ENCODE data around the gene KIF5C.

KIF5C gene

DNA sequence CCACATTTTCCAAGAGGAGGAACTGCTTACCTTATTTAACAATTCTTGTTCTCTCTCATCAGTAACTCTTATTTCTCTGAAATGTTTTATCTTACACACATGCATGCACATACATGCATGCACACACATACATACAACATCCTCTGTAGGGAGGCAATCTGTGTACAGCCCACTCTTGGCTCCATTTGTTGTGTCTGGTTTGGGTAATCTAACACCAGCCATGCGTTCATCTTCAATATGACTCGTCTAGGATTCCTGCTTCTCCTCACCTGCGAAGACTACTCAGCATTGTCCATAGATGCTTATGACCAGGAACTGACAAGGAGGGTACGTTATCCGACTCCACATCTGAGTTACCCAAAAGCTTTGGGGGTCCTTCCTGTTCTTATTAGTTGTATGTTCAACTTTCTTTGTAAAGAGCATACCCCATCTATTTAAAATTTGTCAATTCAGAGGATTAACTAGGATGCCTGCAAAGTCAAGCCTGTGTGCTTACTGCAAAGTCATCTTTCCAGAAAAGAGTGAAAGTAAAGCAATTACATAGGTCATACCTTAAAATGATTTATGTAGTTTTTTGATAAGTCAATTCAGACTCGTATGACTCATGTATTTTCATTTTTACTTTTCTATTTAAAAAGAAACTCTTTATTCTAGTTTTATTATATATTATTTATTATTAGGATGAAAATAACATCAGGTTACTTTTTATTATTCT lies 181.7 kb downstream of the KIF5C start:
- DNase-seq = no peak

- DNase-seq = no peak
These were observed 182.4 kb downstream of the KIF5C start for GRCh38 chr2:149057401-149057800.

GRCh38 chr2:149058936-149059335 lies 183.9 kb downstream of the KIF5C start:
- no peak for DNase-seq

DNA sequence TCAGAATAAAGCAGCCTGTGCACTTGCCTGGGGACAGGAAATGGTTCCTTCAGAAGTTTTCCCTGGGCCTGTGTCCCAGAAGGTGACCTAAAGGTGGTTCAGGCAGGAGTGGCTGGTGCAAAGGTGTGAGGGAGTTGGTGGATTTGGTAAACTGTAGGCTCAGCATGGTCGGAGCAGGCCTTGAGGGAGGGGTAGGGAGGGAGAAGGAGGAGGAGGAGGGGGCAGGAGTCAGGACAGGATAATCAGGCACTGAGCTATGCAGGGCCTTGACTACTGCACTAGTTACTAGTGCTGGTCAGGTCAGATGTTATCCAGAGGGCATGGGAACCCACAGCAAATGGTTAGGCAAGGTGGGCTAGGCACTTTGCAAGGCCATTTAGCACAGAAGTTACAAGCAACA lies 184.8 kb downstream of the KIF5C start:
- no peak for DNase-seq

DNA sequence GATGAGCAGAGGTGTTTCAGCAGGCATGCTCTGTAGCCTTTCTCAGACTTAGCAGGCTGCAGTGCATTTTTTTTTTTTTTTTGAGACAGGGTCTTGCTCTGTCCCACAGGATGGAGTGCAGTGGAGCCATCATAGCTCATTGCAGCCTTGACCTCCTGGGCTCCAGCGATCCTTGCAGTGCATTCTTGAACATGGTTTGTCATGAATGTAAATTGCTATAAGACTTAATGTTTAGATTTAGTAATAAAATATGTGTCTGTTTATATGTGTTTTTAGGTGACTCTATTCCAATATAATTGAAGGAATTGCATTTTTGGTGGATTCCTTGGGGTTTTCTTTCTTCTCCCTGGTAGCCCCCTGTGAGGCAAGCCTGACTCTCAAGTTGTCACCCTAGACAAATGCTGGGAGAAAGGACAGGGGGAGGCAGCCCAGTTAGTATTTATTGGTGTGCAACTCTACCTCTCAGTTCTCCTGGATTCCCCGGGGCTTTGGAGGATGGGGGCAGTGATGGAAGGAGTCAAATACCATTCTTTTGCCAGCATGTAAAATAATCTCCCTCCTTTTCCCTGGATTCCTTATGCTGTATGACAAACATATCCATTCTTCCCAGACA lies 186.2 kb downstream of the KIF5C start:
- DNase-seq = no peak

DNA sequence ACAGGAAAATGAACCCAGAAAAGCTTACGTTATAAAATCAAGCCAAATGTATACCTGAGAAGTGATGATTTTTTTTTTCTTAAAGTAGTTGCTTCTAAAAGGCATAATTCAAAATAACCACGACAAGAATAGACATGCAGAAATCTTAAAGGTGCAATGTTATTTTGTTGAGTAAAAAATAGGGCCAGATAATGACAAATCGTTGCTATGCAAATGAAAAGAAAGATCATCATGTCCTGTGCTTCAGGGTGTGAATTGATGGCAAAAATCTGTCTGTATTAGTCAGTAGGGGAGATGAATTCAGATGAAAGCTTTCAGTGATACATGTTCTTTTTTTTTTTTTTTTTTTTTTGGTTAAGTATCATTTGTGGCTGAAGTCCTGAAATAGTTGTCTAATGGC lies 187.5 kb downstream of the KIF5C start:
- DNase-seq = no peak

- DNase-seq = no peak
These were observed 188.2 kb downstream of the KIF5C start for GRCh38 chr2:149063177-149063576.

DNA sequence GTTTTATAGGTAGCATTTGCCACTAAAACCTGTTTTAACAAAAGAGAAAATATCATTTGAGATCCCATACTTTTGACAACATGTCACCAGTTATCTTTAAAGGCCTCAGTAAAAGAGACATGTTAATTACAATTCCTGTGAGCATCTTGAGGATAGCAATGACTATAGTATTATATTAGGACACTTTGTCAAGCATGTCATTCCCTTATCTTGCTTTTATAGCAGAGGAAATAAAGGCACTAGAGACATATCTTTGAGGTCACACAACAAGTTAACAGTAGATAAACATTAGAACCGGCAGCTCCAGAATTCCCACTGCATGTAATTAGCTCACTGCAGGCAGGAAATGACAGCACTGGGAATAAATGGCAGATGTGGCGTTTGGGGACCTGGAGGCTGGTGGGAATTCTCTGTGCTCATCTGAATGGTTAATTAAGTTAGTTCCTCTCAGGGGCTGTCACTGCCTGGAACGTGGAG lies 189.4 kb downstream of the KIF5C start:
- DNase-seq = no peak

GRCh38 chr2:149064856-149065630 lies 190.0 kb downstream of the KIF5C start:
- no peak for DNase-seq

GRCh38 chr2:149068225-149068995 lies 193.4 kb downstream of the KIF5C start:
- no peak for DNase-seq

GRCh38 chr2:149068996-149069888 lies 194.2 kb downstream of the KIF5C start:
- no peak for DNase-seq

DNA sequence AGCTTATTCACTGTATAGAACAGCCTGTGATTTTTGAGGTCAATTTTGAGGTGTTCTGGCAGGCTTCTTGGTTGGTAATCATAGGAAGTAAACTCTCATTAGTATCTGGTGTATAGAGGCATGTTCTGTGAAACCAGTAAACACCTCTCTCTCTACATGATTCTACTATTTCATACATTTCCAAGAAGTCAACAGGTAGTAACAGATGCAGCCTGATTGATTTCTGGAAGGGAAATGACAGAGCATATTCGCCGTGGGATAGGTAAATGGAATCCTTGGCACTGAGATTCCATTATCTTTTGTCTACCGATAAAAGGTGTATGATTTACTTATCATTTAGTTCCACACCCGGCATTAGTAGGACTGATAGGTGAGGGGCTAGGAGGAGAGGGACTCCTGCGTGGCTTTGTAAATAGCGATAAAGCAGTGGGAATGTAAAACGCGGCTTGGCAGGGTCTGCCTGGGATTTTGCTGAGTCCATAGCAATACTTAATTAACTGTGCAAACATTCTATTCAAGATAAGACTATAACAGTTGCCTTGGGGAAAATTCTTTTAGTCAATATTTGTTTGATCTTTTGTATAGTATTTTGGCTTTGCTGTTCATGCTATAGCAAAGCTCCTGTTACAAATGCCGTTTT lies 195.8 kb downstream of the KIF5C start:
- no peak for DNase-seq

- no peak for DNase-seq
These were observed 200.1 kb downstream of the KIF5C start for GRCh38 chr2:149075105-149075504.

GRCh38 chr2:149075853-149076252 lies 200.8 kb downstream of the KIF5C start:
- DNase-seq = no peak
